Ecto neural progenitor cell (in vitro differentiated cells): Measurements from ENCODE around the gene GSTT2.
"Not testable (repeated sequence)": the region's sequence is repeated elsewhere in the genome, so short reads cannot be mapped to it uniquely, and the experiment has no call there.

Source experiments
- DNase-seq: peaks from one replicate; pipeline ENCODE4 v3.0.0-alpha.2; 2018; ENCODE audit warnings: low spot score

Gene GSTT2

GRCh38 chr22:23974345-23974744, 5.6 kb upstream of the GSTT2 start, which contains the start of gene DDT:
Gene DDT, minus strand, starts transcription at chr22:23974441. Its CDS starts 27 bp downstream, at chr22:23974414.
- DNase-seq, result not testable (repeated sequence)

GRCh38 chr22:23974836-23975352, 5.0 kb upstream of the GSTT2 start:
- DNase-seq, result not testable (repeated sequence)

- not testable (repeated sequence) for DNase-seq
Measured at GRCh38 chr22:23977304-23977703, 2.6 kb upstream of the GSTT2 start.

- DNase-seq, result not testable (repeated sequence)
Measured at GRCh38 chr22:23980567-23980966, 633 bp downstream of the GSTT2 start.

- no peak for DNase-seq
Measured at GRCh38 chr22:23984430-23984829, 4.5 kb downstream of the GSTT2 start.

- not testable (repeated sequence) for DNase-seq
Measured at GRCh38 chr22:23986089-23986488, 6.2 kb downstream of the GSTT2 start.

- DNase-seq, result not testable (repeated sequence)
Measured at GRCh38 chr22:23986538-23987178, 6.7 kb downstream of the GSTT2 start.

GRCh38 chr22:23989583-23990244, 9.8 kb downstream of the GSTT2 start:
- not testable (repeated sequence) for DNase-seq

GRCh38 chr22:23993080-23993479, 13.1 kb downstream of the GSTT2 start:
- not testable (repeated sequence) for DNase-seq

- not testable (repeated sequence) for DNase-seq
Measured at GRCh38 chr22:23993581-23994177, 13.7 kb downstream of the GSTT2 start.

- DNase-seq, result no peak
Measured at GRCh38 chr22:23997092-23997491, 17.2 kb downstream of the GSTT2 start.

GRCh38 chr22:23999779-24000178, 19.8 kb downstream of the GSTT2 start:
- not testable (repeated sequence) for DNase-seq

GRCh38 chr22:24001314-24001713, 21.4 kb downstream of the GSTT2 start:
- DNase-seq, result no peak

GRCh38 chr22:24002272-24002671, 22.3 kb downstream of the GSTT2 start:
- DNase-seq, result no peak

GRCh38 chr22:24002851-24003250, 22.9 kb downstream of the GSTT2 start:
- no peak for DNase-seq

GRCh38 chr22:24003887-24004286, 24.0 kb downstream of the GSTT2 start:
- no peak for DNase-seq

GRCh38 chr22:24005201-24005600, 25.3 kb downstream of the GSTT2 start, which contains the start of gene GSTT4:
Gene GSTT4, minus strand, starts transcription at chr22:24005453. Its CDS starts 97 bp downstream, at chr22:24005356.
- no peak for DNase-seq

- DNase-seq, result no peak
Measured at GRCh38 chr22:24006207-24006913, 26.4 kb downstream of the GSTT2 start.

GRCh38 chr22:24006914-24007214, 26.9 kb downstream of the GSTT2 start:
- DNase-seq, result no peak

- DNase-seq, result no peak
Measured at GRCh38 chr22:24007253-24008021, 27.5 kb downstream of the GSTT2 start.

- no peak for DNase-seq
Measured at GRCh38 chr22:24008022-24008283, 28.0 kb downstream of the GSTT2 start.
